Measurements from ENCODE around the gene CBARP.

The CBARP gene

GRCh38 chr19:1238369-1239303 lies 831 bp upstream of the CBARP start:
- H3K4me3 ChIP-seq (ENCODE audit: low read depth, low read length), result peak overlapping the region; percentile 29
- TF ChIP-seq, protein P1, sequence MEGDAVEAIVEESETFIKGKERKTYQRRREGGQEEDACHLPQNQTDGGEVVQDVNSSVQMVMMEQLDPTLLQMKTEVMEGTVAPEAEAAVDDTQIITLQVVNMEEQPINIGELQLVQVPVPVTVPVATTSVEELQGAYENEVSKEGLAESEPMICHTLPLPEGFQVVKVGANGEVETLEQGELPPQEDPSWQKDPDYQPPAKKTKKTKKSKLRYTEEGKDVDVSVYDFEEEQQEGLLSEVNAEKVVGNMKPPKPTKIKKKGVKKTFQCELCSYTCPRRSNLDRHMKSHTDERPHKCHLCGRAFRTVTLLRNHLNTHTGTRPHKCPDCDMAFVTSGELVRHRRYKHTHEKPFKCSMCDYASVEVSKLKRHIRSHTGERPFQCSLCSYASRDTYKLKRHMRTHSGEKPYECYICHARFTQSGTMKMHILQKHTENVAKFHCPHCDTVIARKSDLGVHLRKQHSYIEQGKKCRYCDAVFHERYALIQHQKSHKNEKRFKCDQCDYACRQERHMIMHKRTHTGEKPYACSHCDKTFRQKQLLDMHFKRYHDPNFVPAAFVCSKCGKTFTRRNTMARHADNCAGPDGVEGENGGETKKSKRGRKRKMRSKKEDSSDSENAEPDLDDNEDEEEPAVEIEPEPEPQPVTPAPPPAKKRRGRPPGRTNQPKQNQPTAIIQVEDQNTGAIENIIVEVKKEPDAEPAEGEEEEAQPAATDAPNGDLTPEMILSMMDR (IDR thresholded peaks at IDR 0.05; ENCODE audit: low read depth, low read length), result no peak
- in situ Hi-C loops (cut with HindIII; ENCODE audit: low sequenced_read_pairs), result no loop called here
- no peak for DNase-seq (ENCODE audit: low read depth, low spot score)

DNA sequence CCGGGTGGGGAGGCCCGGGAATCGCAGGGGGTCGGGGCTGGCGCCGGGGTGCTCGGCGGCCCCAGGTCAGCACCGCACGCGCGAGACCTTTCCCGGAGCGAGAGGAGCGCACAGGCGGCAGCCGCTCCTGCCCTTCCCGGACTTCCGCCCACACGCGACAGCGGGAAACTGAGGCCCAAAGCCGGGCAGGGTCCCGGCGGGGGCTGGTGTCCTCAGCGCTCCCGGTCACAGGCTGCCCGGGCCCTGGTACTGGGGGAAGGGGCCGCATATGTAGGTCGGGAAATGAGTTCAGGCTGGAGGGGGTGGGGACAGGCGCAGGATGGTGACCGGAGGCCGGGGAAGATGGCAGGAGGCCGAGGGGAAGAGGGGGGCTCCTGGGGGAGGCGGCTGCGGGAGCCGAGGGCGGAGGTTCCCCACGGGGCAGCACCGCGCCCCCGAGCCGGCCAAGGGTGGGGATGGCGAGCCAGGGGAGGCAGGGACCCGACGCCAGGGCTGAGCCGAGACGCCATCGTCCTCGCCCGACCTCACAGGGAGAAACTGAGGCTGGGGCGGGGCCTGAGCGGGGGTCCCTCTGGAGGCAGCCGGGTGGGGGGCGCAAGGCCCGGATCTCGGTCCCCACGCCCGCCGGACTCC lies 662 bp downstream of the CBARP start:
- in situ Hi-C loops (cut with HindIII; ENCODE audit: low sequenced_read_pairs), result no loop called here
- no peak for DNase-seq (ENCODE audit: low read depth, low spot score)
- H3K4me3 ChIP-seq (ENCODE audit: low read depth, low read length), result peak overlapping the region; percentile 66
- TF ChIP-seq, protein P1 (IDR thresholded peaks at IDR 0.05; ENCODE audit: low read depth, low read length), result no peak

GRCh38 chr19:1236576-1236975 lies 1.2 kb downstream of the CBARP start:
- TF ChIP-seq, protein P1 (IDR thresholded peaks at IDR 0.05; ENCODE audit: low read depth, low read length), result no peak
- H3K4me3 ChIP-seq (ENCODE audit: low read depth, low read length), result peak overlapping the region; percentile 66
- no peak for DNase-seq (ENCODE audit: low read depth, low spot score)
- in situ Hi-C loops (cut with HindIII; ENCODE audit: low sequenced_read_pairs), result no loop called here

DNA sequence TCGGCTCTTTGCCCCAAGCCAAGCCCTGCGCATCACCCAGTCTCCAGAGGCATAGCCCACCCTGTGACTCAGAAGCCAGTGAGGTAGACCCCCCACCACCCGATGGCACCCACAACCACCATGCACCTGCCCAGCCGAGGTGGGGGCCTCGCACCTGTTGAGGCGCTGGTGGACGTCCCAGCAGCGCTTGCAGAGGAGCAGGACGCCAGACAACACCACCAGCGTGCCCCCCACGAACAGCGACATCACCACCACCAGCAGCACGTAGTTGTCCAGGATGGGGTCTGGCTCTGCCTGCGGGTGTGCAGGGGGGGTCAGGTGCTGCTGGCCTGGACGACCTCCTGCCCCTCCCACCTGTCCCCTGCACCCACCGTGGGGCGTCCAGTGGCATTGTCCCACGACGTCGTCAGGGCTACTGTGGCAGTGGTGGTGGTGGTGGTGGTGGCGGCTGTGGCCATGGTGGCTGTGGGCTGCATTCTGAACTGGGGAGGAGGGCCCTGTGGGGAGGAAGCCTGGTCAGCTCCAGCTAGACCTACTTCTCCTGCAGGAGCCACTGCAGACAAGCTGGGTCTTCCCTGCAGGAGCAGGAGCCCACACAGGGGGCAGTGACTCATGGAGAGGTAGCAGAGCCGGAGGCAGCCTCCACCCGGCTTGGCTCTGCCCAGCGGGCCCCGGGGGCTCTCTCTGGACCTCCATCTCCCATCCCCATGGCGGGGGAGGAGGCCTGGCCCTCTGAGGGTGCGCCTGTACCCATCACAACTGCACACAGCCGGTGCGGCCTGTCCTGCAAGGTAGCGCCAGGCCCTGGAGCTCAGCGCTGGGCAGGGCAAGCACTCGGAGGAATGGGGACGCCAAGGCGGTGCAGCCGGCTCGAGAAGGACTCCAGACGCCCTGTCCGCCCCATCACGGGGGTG lies 1.9 kb downstream of the CBARP start:
- in situ Hi-C loops (cut with HindIII; ENCODE audit: low sequenced_read_pairs), result no loop called here
- peak; percentile 61 for DNase-seq (ENCODE audit: low read depth, low spot score)
- TF ChIP-seq, protein P1 (IDR thresholded peaks at IDR 0.05; ENCODE audit: low read depth, low read length), result no peak
- H3K4me3 ChIP-seq (ENCODE audit: low read depth, low read length), result peak overlapping the region; percentile 37

DNA sequence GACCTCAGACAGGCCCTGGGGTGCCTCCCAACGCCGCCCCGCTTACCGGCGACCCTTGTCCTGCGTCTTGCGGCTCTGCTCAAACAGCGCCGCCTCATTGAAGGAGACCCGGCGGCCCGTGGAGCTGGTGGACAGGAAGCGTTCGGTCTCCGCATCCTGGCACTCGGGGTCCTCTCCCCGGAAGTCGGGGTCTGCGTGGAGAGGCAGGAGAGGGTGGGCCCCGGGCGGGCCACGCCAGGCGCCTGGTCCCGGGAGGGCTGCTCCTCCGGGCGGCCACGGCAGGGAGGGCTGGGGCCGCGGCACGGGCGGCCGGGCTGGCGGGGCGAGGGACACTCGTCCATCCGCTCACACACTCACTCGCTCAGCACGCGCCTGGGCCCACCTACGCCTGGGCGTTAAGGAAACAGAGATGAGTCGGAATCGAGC lies 2.8 kb downstream of the CBARP start:
- H3K4me3 ChIP-seq (ENCODE audit: low read depth, low read length), result no peak overlapping the region
- in situ Hi-C loops (cut with HindIII; ENCODE audit: low sequenced_read_pairs), result no loop called here
- TF ChIP-seq, protein P1 (IDR thresholded peaks at IDR 0.05; ENCODE audit: low read depth, low read length), result no peak
- no peak for DNase-seq (ENCODE audit: low read depth, low spot score)
